Measurements from ENCODE around the gene ITGB1BP1. TPM values are rescaled to one million over a fixed set of nuclear protein-coding genes. Genes with fewer than 3 reads are reported as not detected.
A peak's percentile ranks its signal among the peaks of the same experiment; 100 is the strongest.

The ITGB1BP1 gene
- total and polyA plus RNA-seq, 2 of the 13 experiments (the other 11 are each of a cell fraction or from before 2014, with no cell fraction given) = 106 to 108 TPM

GRCh38 chr2:9460441-9461017 lies 37.2 kb upstream of the ITGB1BP1 start:
- no TSS peak for BruUV-seq (replicated peaks)
- ATAC-seq (no peak), FAIRE-seq (no peak), DNase-seq (ENCODE audit: low spot score) (no peak)
- ChIA-PET CTCF (ENCODE audit: low intra/inter-chr PET ratio, low total read pairs) (no interaction called here), POLR2A (no interaction called here)
- in situ Hi-C loops (cut with HindIII; ENCODE audit: extremely low pct_ligation_motif_present, low pct_unique_long_range_greater_than_20kb) = no loop called here
- Histone ChIP-seq H3K4me1 (ENCODE audit: insufficient read depth, low read length) (peaks cover 8% of the 10 kb centered on the region; the same call in 1 of the 2 replicates), H3K27me3 (ENCODE audit: control insufficient read depth in 1 of 2, insufficient read depth in 2 of 2, low read length in 2 of 2) (no peaks in the 10 kb centered on the region), H3K4me3 (replicated peaks in 1 of 3; ENCODE audit: insufficient read depth in 1 of 3, low read depth in 2 of 3, low read length in 3 of 3) (no peak overlapping the region), H3K36me3 (replicated peaks in 1 of 2; ENCODE audit: control insufficient read depth in 1 of 2, insufficient read depth in 2 of 2, low read length in 2 of 2) (peaks cover 7 to 47% of the 10 kb centered on the region in 2 experiments; a peak in 4 of 5 replicates), H3K9me3 (ENCODE audit: low read length) (no peaks in the 10 kb centered on the region), H2AFZ (ENCODE audit: low read length) (no peak overlapping the region), H3K9ac (ENCODE audit: insufficient read depth, low read depth, low read length) (no peak overlapping the region), H3K79me2 (ENCODE audit: insufficient read depth, low read length) (no peaks in the 10 kb centered on the region), H4K20me1 (ENCODE audit: insufficient read depth, low read length) (no peaks in the 10 kb centered on the region), H3K27ac (ENCODE audit: extremely low read length, insufficient read depth, low read length) (no peak overlapping the region), H3K4me2 (ENCODE audit: low read depth, low read length) (no peak overlapping the region)
- no peak for TF ChIP-seq ZSCAN31 (CRISPR knock-in tag; IDR thresholded peaks at IDR 0.05; ENCODE audit: low read depth)
- TF ChIP-seq ZNF598 (CRISPR knock-in tag; IDR thresholded peaks at IDR 0.05; ENCODE audit: borderline replicate concordance) = no peak
- TF ChIP-seq BCL6 (CRISPR knock-in tag; IDR thresholded peaks at IDR 0.05) = no peak
- peak; percentile 15 to 70; a peak in 2 of 4 replicates for TF ChIP-seq MAFK (conservative IDR thresholded peaks at IDR 0.05 in 1 of 2, IDR thresholded peaks at IDR 0.05 in 1 of 2; ENCODE audit: low read length in 2 of 2)
- TF ChIP-seq MAFF (IDR thresholded peaks at IDR 0.05; ENCODE audit: low read depth, low read length) = 0 out of 2 replicates have a peak, but pooled peaks have one; percentile 1
- WGBS (ENCODE audit: low lambda C conversion rate) = 97% methylated on average over 3 of the region's 3 CpGs
- intact Hi-C loops (cut with micrococcal nuclease; ENCODE audit: unreplicated experiment) = no loop called here

GRCh38 chr2:9451231-9451630 lies 27.9 kb upstream of the ITGB1BP1 start:
- H3K27ac ChIP-seq (ENCODE audit: extremely low read length, insufficient read depth, low read length) = no peak overlapping the region
- H3K36me3 ChIP-seq (replicated peaks in 1 of 2; ENCODE audit: control insufficient read depth in 1 of 2, insufficient read depth in 2 of 2, low read length in 2 of 2) = peaks cover 9 to 55% of the 10 kb centered on the region in 2 experiments
- ChIA-PET POLR2A (no interaction called here), CTCF (ENCODE audit: low intra/inter-chr PET ratio, low total read pairs) (no interaction called here)
- H4K20me1 ChIP-seq (ENCODE audit: insufficient read depth, low read length) = no peaks in the 10 kb centered on the region
- FAIRE-seq = no peak
- no peak for DNase-seq (ENCODE audit: low spot score)
- no TSS peak for BruUV-seq (replicated peaks)
- no peaks in the 10 kb centered on the region for H3K79me2 ChIP-seq (ENCODE audit: insufficient read depth, low read length)
- WGBS (ENCODE audit: low lambda C conversion rate) = 93% methylated on average over 1 of the region's 1 CpG
- no peaks in the 10 kb centered on the region for H3K27me3 ChIP-seq (ENCODE audit: control insufficient read depth in 1 of 2, insufficient read depth in 2 of 2, low read length in 2 of 2)
- TF ChIP-seq PREB (CRISPR knock-in tag; IDR thresholded peaks at IDR 0.05) (no peak), SETDB1 (CRISPR knock-in tag; IDR thresholded peaks at IDR 0.05; ENCODE audit: borderline replicate concordance) (no peak), BHLHE40 (IDR thresholded peaks at IDR 0.05; ENCODE audit: low read length) (no peak)
- no peak overlapping the region for H3K9ac ChIP-seq (ENCODE audit: insufficient read depth, low read depth, low read length)
- in situ Hi-C loops (cut with HindIII; ENCODE audit: extremely low pct_ligation_motif_present, low pct_unique_long_range_greater_than_20kb) (no loop called here), intact Hi-C loops (cut with micrococcal nuclease; ENCODE audit: unreplicated experiment) (no loop called here)
- no peaks in the 10 kb centered on the region for H3K4me1 ChIP-seq (ENCODE audit: insufficient read depth, low read length)
- no peak overlapping the region for H3K4me3 ChIP-seq (replicated peaks in 1 of 3; ENCODE audit: insufficient read depth in 1 of 3, low read depth in 2 of 3, low read length in 3 of 3)
- ATAC-seq = no peak
- no peak overlapping the region for H3K4me2 ChIP-seq (ENCODE audit: low read depth, low read length)
- no peaks in the 10 kb centered on the region for H3K9me3 ChIP-seq (ENCODE audit: low read length)
- no peak overlapping the region for H2AFZ ChIP-seq (ENCODE audit: low read length)

Measured in HepG2 (cell line).